ENCODE measurements around the gene STRA6. TPM values are rescaled to one million over a fixed set of nuclear protein-coding genes. Genes with fewer than 3 reads are reported as not detected.

STRA6 gene
- total RNA-seq, 4 donors from 2014 or later: not detected

- TF ChIP-seq, protein P1, sequence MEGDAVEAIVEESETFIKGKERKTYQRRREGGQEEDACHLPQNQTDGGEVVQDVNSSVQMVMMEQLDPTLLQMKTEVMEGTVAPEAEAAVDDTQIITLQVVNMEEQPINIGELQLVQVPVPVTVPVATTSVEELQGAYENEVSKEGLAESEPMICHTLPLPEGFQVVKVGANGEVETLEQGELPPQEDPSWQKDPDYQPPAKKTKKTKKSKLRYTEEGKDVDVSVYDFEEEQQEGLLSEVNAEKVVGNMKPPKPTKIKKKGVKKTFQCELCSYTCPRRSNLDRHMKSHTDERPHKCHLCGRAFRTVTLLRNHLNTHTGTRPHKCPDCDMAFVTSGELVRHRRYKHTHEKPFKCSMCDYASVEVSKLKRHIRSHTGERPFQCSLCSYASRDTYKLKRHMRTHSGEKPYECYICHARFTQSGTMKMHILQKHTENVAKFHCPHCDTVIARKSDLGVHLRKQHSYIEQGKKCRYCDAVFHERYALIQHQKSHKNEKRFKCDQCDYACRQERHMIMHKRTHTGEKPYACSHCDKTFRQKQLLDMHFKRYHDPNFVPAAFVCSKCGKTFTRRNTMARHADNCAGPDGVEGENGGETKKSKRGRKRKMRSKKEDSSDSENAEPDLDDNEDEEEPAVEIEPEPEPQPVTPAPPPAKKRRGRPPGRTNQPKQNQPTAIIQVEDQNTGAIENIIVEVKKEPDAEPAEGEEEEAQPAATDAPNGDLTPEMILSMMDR (IDR thresholded peaks at IDR 0.05; ENCODE audit: low read depth): no peak
Observed at GRCh38 chr15:74144153-74144775, 58.3 kb downstream of the STRA6 start.

DNA sequence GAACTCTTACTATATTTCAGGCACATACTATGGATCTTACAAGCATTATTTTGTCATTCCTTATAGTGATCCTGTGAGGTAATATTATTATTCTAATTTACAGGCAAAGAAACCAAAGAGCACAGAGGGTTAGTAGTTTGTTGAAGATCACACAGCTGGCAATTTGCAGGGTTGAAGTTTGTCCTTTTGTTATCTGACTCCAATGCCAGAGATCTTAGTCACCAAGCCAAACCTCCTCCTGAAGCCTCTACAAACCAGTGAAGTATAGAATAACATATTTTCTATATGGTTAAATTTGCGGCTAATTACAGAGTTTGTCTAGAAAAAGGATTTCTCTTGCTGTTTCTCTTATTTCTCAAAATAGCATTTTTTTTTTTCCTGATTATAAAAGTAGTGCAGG is 61.0 kb downstream of the STRA6 start:
- TF ChIP-seq, protein P1 (IDR thresholded peaks at IDR 0.05; ENCODE audit: low read depth): no peak

GRCh38 chr15:74138642-74139041 is 63.9 kb downstream of the STRA6 start:
- TF ChIP-seq, protein P1 (IDR thresholded peaks at IDR 0.05; ENCODE audit: low read depth): no peak

DNA sequence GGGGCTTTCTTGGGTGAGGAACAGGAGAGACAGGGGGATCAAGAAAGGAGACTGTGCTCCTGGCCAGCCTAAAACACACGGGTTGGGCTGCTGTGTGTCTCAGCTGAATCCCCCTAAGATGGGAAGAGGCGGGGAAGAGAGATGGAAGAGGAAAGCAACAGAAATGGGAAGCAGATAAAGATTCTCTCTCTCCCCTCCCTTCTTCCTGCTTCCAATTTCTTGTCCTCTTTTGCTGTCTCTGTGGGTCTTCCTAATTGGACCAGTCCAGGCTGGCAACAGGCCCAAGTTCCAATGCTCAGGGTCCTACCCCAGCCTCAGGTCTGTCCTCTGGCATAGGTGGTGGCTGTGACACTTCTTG is 65.1 kb downstream of the STRA6 start:
- TF ChIP-seq, protein P1 (IDR thresholded peaks at IDR 0.05; ENCODE audit: low read depth): no peak

DNA sequence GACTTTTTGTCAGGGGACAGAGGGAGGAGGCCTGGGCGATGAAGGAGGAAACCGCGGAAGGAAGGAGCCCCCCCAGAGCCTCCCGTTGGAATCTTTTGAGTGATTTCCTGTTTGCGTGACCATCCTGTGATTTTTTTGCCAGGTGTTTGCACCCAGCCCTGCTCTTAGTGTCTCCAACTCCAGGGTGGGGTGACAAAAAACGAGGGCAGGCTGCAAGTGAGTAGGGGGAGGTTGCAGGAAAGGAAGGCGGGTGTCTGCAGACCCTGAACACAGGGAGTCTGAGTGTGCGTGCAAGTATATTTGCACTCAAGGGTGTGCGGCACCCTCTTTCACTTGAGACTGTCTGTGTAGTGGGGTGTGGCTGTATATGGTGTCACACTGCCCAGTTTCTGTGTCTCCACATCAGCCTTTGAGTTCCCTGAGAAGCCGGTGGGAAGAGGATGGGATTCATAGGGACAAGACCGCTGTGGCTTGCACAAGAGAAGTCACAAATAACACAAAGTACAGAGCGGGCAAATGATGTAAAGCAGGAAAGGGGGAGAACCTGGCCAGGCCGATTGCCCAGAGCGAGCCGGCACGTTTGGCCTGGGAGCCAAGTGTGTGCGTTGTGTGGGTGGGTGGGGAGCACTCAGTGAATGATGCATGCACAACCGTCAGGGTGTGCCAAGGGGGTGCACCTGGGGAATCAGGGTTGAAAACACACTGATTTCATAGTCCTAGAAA is 65.6 kb downstream of the STRA6 start:
- TF ChIP-seq, protein P1 (IDR thresholded peaks at IDR 0.05; ENCODE audit: low read depth): no peak

GRCh38 chr15:74136540-74136813 is 66.1 kb downstream of the STRA6 start:
- TF ChIP-seq, protein P1 (IDR thresholded peaks at IDR 0.05; ENCODE audit: low read depth): no peak

DNA sequence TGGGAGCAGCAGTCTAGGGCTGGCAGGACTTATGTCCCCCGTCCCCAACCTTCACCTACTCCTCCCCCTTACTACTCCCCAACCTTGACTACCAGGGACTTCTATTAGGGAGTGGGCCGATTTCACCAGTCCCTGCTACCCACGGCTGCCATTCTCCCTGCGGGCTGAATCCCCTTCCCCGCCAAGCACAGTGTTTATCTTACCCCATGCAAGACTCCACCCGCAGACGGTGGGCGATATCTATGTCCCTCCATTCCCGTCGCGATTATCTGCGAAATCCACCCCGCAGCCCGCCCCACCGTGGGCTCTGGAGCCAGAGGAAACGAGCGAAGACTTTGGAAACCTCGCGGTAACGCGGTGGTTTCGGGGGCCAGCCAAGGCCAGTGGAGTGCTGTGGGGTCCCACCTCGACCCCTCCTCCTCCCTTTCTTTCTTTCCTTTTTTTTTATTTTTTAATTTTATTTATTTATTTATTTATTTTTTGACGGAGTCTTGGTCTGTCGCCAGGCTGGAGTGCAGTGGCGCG is 67.5 kb downstream of the STRA6 start:
- TF ChIP-seq, protein P1 (IDR thresholded peaks at IDR 0.05; ENCODE audit: low read depth): no peak

All from subcutaneous adipose tissue (tissue), 4 donors.